HG03575 (cell line): ENCODE measurements around the gene TRAK2.
"Not testable (repeated sequence)": the region's sequence is repeated elsewhere in the genome, so short reads cannot be mapped to it uniquely, and the experiment has no call there.

ENCODE experiments used
- ATAC-seq: cut with Tn5 transposase; IDR thresholded peaks from one replicate; pipeline ENCODE4 v1.9.1; 2021; ENCODE audit not compliant: unreplicated experiment, insufficient number of reproducible peaks, low FRiP score; ENCODE audit errors: extremely low read depth

TRAK2 gene

DNA sequence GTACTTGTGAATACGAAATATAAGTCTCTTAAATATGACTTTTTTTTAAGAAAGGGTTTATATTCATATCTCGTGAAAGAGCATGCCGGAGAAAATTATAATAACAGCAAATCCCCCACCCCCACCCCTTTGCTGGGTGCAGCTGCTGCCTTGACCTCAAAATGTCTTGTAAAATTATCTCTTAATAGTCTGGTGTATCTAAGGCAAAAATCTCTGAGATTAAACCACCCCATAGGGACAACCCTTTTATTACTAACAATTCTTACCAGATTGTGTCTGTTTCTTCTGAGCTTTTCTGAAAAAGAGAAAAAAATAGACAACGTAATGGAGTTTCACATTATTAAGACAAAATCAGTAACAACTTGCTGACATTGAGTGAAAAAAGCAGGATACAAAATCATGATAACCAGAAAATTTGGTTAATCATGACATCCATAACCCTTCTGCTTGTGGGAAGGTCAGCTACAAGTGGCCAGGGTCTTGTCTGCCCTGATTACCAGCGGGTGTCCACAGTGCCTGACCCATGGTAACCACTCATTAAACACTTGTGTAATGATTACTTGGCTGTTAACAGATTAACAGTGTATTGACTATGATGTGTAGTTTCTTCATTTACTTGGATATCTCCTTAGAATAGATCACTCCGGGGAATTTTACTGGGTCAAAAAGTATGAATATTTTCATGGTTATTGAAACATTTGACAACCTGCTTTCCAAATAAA lies 1.8 kb upstream of the TRAK2 start:
- ATAC-seq = no peak

- ATAC-seq = no peak
Measured at GRCh38 chr2:201452058-201452921, 1.0 kb upstream of the TRAK2 start.

DNA sequence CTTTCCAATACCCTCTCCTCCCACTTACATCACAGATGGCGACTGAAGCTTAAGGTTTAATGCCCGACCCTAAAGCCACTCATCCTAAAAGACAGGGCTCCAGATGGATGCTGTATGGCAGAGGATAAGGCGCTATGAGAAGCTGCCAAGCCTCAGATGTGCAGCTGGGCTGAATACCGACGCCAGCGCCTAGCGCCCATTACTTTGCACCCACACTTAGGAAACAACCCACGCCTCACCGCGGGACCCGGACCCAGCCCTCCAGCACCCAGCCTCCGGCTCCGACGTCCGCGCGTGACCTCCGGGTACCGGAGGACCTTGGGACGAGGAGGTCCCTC lies 335 bp downstream of the TRAK2 start:
- no peak for ATAC-seq

DNA sequence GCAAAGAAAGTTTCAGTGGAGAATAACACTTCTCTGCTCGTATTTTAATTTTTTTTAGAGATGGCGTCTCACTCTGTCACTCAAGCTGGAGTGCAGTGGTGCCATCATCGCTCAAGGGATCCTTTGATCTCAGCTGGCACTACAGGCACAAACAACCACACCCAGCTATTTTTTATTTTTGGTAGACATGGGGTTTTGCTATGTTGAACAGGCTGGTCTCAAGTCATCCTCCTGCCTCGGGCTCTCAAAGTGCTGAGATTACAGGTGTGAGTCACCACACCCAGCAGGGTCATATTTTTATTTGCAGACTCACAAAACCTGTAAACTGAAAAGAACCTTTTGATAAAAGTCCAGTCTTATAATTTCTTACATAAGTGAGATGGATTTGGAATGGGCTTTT lies 2.6 kb downstream of the TRAK2 start:
- no peak for ATAC-seq

GRCh38 chr2:201448061-201448460 lies 3.2 kb downstream of the TRAK2 start:
- ATAC-seq = no peak

DNA sequence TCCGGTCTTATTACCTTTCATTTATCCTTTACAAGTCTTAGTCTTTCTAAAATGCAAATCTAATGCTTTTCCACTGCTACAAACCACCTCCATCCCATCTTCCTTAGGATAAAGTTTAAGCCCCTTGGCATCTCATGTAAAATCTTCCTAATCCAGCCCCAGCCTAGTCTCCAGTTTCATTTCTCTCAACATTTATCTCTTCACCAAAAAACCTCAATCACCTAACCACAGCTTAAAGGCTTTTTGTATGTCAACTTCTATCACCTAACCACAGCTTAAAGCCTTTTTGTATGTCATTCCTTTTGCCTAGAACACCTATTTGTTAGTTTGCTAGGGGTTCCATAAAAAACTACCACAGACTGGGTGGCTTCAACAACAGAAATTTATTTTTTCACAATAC lies 4.2 kb downstream of the TRAK2 start:
- no peak for ATAC-seq

- ATAC-seq = no peak
Measured at GRCh38 chr2:201444746-201445465, 6.4 kb downstream of the TRAK2 start.

GRCh38 chr2:201441409-201441808 lies 9.8 kb downstream of the TRAK2 start:
- no peak for ATAC-seq

DNA sequence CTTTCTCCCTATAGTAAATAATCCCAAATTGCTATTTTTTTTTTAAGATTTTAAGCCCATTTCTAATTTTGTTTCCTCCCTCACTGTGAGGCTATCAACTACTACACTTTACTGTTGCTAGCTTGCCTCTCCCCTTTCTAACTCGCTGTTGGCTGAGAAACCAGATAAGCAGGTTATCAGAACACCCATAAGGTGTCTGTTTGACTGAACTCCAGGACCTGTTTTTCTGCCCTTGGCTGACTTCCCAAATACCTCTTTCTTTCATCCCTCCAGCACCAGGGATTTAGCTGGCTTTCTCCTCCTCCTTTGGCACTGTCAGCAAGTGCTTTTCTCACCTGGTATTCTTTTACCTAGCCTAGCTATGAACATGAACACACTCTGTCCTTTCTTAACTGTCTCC lies 11.1 kb downstream of the TRAK2 start:
- no peak for ATAC-seq

GRCh38 chr2:201439336-201439922 lies 11.8 kb downstream of the TRAK2 start:
- ATAC-seq = not testable (repeated sequence)

DNA sequence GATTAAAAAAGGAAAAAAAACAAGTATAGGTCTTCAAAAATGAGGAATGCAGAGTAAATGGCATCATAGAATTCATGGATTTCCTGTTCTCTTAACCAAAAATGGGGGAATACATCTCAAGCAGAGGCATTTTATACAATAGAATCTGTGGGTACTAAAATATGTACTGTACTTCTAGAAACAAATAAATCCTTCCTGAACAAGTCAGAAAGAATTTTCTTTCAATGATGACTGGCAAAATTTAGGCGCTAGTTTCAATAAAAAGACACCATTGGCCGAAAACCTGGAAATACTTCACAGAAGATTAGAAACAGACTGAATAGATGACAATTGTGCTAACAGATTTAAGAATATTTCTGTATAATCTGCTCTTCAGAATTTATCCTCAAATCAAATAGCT lies 15.1 kb downstream of the TRAK2 start:
- ATAC-seq = no peak

DNA sequence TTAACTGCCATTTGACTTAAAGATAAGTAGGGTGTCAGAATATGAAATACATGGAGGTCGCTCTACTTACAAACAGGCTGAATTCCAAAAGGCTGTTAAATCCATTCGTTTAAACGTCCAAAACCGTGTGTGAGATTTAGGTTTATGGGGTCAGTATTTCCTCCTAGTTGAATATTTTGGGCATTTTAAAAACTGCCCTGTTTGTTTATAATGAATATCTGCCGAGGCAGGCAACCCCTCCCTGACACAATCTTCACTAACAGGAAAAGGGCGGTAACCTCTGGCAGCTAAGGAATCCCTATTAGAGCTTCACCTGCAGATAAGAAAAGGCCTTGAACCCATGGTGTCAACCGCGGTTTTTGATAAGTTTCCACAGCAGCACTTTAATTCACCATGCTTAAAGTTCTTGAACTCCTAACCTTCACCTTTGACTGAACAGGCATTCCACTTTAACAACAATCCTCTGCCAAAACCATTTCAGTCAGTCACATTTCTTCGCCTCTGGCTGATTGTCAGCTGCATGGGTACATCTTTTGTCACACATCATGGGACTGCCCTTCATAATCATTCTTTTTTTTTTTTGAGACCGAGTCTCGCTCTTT lies 17.8 kb downstream of the TRAK2 start:
- no peak for ATAC-seq

DNA sequence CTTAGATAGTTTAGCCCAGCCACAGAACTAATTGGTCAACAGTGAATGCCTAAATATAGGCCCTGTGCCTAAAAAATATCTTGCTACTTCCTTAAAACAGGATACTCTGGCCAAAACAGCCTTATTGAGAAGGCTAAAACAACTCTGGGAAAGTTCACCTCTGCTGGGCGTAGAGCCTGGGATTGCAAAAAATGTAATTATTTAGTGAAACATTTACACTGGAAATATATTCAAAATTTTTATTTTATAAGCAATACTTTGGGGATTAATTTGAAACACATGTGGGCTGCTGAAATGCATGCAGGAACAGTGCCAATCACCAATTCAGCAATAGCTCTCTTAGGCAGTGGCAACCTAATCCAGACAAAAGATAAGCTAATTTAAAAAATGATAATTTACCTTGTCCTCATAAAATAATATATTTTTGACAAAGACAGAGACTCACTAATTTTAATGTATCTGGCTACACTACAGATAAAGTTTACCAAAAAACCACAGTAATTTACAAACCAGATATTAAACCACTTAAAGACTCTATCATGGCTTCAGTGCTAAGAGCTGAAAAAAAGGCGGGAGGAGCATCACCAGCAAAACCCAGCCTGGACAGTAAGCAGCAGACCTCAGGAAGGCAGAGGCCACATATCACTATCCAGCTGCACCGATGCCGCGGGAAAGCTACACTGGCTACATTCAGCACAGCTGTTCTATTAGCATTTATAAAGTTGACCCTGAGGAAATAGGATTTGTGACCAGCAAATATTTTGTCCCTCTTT lies 18.5 kb downstream of the TRAK2 start:
- no peak for ATAC-seq

GRCh38 chr2:201432038-201432620 lies 19.1 kb downstream of the TRAK2 start:
- ATAC-seq = no peak

- ATAC-seq = no peak
Measured at GRCh38 chr2:201430839-201431238, 20.4 kb downstream of the TRAK2 start.

DNA sequence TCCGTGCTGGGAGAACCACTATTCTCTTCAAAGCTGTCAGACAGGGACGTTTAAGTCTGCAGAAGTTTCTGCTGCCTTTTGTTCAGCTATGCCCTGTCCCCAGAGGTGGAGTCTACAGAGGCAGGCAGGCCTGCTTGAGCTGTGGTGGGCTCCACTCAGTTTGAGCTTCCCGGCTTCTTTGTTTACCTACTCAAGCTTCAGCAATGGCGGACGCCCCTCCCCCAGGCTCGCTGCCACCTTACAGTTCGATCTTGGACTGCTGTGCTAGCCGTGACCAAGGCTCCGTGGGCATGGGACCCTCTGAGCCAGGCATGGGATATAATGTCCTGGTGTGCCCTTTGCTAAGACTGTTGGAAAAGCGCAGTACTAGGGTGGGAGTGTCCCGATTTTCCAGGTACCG lies 20.9 kb downstream of the TRAK2 start:
- not testable (repeated sequence) for ATAC-seq

- ATAC-seq = not testable (repeated sequence)
Measured at GRCh38 chr2:201429835-201430234, 21.4 kb downstream of the TRAK2 start.

- ATAC-seq = not testable (repeated sequence)
Measured at GRCh38 chr2:201428366-201428765, 22.9 kb downstream of the TRAK2 start.
